Esophagus muscularis mucosa (tissue), 4 donors: ENCODE results near the gene SPIRE2. TPM values are rescaled to one million over a fixed set of nuclear protein-coding genes. Genes with fewer than 3 reads are reported as not detected.
A peak's percentile ranks its signal among the peaks of the same experiment; 100 is the strongest.

Source experiments
- DNase-seq: peaks from one replicate; pipeline ENCODE4 v3.0.0-alpha.2; 2017; ENCODE audit errors: extremely low spot score
- H3K27ac ChIP-seq, 4 donors: fragments of 200-600 bp; sonication (generic); replicated peaks in 1 of 4; 1 replicate in 3 of 4; 2 replicates in 1 of 4; pipeline ENCODE4 v1.5.1; 2016 to 2019; ENCODE audit warnings: mild to moderate bottlenecking in 1 of 4
- H3K27me3 ChIP-seq, 4 donors: fragments of 200-600 bp; sonication (generic); one replicate each; pipeline versions ENCODE4 v1.5.1 to v1.6.0; 2016 to 2019
- H3K36me3 ChIP-seq, 4 donors: fragments of 200-600 bp; sonication (generic); one replicate each; pipeline ENCODE4 v1.5.1; 2016 to 2019
- H3K4me1 ChIP-seq, 4 donors: fragments of 200-600 bp; sonication (generic); one replicate each; pipeline ENCODE4 v1.5.1; 2016 to 2019
- H3K4me3 ChIP-seq, 4 donors: fragments of 200-600 bp; sonication (generic); 1 replicate in 2 of 4; 2 replicates in 2 of 4; pipeline ENCODE4 v1.5.1; 2016 to 2019; ENCODE audit warnings: mild to moderate bottlenecking in 4 of 4, moderate library complexity in 1 of 4
- H3K9me3 ChIP-seq, 4 donors: fragments of 200-600 bp; sonication (generic); 1 replicate in 3 of 4; 2 replicates in 1 of 4; pipeline ENCODE4 v1.5.1; 2016 to 2019
- EP300 ChIP-seq: sonication (generic); formaldehyde crosslinking; IDR thresholded peaks from one replicate; pipeline ENCODE4 v1.6.1; 2017; ENCODE audit warnings: antibody characterized with exemption
- POLR2A ChIP-seq: fragments of 450-650 bp; IDR thresholded peaks from one replicate; pipeline ENCODE4 v1.6.1; 2017; ENCODE audit warnings: antibody characterized with exemption, moderate library complexity, mild to moderate bottlenecking, low read depth
- POLR2AphosphoS5 ChIP-seq, 2 donors: sonication (generic); formaldehyde crosslinking; IDR thresholded peaks; one replicate each; pipeline ENCODE4 v1.6.1; 2017; ENCODE audit warnings: antibody characterized with exemption in 2 of 2
- WGBS: methylation state at CpG from one replicate; pipeline ENCODE4 v1.1.5; 2018; 5-methylcytosine and 5-hydroxymethylcytosine counted together
- intact Hi-C: fragments of 100-400 bp; cut with DNase I; formaldehyde crosslinking; loops from one replicate; pipeline ENCODE4 v1.15.1; 2023
- total RNA-seq, 4 donors: library from RNA; depleted of rRNA; stranded (reverse); fragments of >200 nt; gene quantifications; one replicate each; pipeline versions ENCODE4 v1.1.0 to v1.2.1, GENCODE V29; 2016
- TF ChIP-seq, protein P1 (sequence below), 3 experiments: fragments of 200-600 bp in 2 of 3; fragments of 450-650 bp in 1 of 3; sonication (generic) in 2 of 3; IDR thresholded peaks; one replicate each; pipeline ENCODE4 v1.5.1; 2017 to 2019; ENCODE audit warnings: antibody characterized with exemption in 3 of 3, mild to moderate bottlenecking in 2 of 3, moderate library complexity in 1 of 3

Gene SPIRE2
- total RNA-seq, 4 donors from 2014 or later = 1.8 to 7.2 (median 4.2) TPM

DNA sequence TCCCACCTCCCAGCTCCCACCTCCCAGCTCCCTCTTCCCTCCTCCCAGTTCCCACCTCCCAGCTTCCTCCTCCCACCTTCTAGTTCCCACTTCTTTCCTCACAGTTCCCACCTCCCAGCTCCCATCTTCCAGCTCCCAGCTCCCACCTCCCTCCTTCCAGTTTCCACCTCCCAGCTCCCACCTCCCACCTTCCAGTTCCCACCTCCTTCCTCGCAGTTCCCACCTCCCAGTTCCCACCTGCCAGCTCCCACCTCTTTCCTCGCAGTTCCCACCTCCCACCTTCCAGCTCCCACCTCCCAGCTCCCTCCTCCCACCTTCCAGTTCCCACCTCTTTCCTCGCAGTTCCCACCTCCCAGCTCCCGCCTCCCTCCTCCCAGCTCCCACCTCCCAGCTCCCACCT, 80.0 kb downstream of the SPIRE2 start:
- TF ChIP-seq POLR2AphosphoS5 (IDR thresholded peaks at IDR 0.05) (no peak), POLR2A (no peak), EP300 (no peak)
- TF ChIP-seq, protein P1, sequence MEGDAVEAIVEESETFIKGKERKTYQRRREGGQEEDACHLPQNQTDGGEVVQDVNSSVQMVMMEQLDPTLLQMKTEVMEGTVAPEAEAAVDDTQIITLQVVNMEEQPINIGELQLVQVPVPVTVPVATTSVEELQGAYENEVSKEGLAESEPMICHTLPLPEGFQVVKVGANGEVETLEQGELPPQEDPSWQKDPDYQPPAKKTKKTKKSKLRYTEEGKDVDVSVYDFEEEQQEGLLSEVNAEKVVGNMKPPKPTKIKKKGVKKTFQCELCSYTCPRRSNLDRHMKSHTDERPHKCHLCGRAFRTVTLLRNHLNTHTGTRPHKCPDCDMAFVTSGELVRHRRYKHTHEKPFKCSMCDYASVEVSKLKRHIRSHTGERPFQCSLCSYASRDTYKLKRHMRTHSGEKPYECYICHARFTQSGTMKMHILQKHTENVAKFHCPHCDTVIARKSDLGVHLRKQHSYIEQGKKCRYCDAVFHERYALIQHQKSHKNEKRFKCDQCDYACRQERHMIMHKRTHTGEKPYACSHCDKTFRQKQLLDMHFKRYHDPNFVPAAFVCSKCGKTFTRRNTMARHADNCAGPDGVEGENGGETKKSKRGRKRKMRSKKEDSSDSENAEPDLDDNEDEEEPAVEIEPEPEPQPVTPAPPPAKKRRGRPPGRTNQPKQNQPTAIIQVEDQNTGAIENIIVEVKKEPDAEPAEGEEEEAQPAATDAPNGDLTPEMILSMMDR (IDR thresholded peaks at IDR 0.05) = no peak
- Histone ChIP-seq H3K4me1 (peaks cover 9 to 12% (median 11%) of the 10 kb centered on the region in 4 donors), H3K36me3 (peaks cover 36 to 95% (median 91%) of the 10 kb centered on the region in 4 donors), H3K4me3 (no peak overlapping the region), H3K9me3 (no peaks in the 10 kb centered on the region), H3K27ac (no peak overlapping the region), H3K27me3 (no peaks in the 10 kb centered on the region)
- 95% methylated on average over 4 of the region's 4 CpGs for WGBS
- DNase-seq = no peak
- intact Hi-C loops = no loop called here

DNA sequence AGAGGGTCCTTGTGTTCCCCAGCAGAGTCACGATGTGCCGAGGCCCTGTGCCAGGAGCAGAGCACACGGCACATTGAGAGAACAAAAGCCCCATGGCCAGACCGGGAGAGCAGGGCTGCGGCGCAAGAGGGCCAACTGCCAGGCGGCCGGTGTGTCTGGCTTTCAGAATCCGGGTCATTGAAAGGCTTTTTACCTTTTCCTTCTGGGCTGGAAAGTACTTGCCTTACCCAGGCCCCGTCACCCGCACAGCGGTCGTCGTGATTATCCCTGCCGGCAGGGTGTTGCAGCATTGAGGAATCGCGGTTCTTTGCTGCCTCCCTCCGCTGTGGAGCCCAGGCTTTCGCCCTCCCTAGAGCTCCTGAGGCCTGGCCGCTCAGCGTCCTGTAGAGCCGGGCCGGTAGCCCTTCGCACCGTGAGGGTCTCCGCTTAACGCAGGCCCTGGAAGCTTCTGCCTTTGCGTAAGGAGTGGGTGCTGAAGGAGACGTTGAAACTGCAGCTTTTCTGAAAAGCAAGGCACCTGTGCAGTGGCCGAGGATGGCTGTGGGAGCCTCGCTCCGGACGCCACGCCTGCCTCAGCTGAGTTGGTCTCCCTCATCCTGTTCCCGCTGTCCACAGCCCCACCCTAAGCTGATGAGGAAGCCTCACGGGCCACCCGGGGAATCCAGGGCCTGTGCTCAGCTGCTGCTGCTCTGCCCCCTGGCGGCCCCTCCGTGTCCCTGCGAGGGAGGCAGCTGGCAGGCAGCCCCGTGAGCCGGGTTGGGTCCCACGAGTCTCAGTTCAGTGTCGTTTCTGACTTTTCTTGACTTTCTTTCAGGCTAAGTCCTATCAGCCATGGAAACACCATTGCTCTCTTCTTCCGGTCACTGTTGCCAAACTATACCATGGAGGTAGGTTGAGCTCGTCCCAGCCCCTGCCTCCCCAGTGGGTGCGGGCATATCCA, 81.8 kb downstream of the SPIRE2 start:
- no peak for TF ChIP-seq POLR2A
- peak; percentile 61 to 72 for TF ChIP-seq POLR2AphosphoS5 (IDR thresholded peaks at IDR 0.05)
- TF ChIP-seq, protein P1 (IDR thresholded peaks at IDR 0.05) = peak; percentile 81 to 90 (median 81)
- H3K27me3 ChIP-seq = no peaks in the 10 kb centered on the region
- intact Hi-C loops = no loop called here
- 57% methylated on average over 43 of the region's 47 CpGs for WGBS
- DNase-seq = no peak
- H3K36me3 ChIP-seq = peaks cover 18 to 82% (median 77%) of the 10 kb centered on the region in 4 donors
- H3K27ac ChIP-seq = peak overlapping the region in 3 of 4 donors; percentile 8 to 66 (median 48)
- H3K9me3 ChIP-seq = no peaks in the 10 kb centered on the region
- peaks cover 9 to 12% (median 11%) of the 10 kb centered on the region in 4 donors for H3K4me1 ChIP-seq
- no peak overlapping the region for H3K4me3 ChIP-seq

DNA sequence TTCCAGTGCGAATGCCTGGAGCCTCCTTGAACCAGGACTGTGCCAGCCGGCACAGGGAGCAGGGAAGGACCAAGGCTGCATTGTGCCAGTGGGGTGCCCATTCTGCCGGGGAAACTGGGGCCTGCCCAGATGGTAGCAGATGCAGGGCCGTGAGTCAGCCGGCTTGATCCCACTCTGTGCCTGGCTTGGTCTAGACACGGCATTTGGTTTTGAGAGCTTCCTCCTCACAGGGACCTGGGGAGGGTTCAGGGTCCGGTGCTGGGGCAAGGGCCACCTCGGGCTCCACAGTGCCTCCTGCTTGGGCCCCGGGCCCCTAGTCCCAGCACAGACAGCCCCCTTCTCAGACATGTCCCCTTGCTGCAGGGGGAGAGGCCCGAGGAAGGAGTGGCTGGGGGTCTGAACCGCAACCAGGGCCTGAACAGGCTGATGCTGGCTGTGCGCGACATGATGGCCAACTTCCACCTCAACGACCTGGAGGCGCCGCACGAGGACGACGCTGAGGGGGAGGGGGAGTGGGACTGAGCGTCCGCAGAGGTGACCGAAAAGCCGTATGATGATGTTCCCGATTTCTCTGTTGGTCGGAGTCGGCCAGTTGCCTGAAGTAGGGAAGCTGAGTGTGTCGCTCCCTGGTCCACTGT, 82.6 kb downstream of the SPIRE2 start:
- Histone ChIP-seq H3K36me3 (peaks cover 12 to 74% (median 69%) of the 10 kb centered on the region in 4 donors), H3K27ac (peak overlapping the region in 1 of 4 donors; percentile 66)
- no peak for DNase-seq

DNA sequence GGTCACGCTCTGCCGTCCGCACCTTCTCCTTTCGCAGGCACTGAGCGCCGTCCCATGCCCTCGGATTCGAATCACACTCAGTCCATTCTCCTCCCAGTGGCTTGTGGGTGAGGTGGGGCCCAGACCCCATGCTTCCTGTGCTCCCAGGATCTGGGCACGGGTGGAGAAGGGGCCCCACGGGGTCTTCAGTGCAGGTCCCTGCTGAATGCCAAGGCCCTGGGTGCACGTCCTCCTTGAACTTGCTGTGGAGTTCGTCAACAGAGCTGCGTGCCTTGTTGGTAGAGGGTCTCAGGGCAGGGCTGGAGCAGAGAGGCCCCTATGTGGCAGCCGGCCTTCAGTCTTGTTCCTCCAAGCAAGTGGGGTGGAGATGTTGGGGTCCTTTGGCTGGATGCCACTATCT, 83.1 kb downstream of the SPIRE2 start:
- Histone ChIP-seq H3K4me1 (peaks cover 9 to 12% (median 11%) of the 10 kb centered on the region in 4 donors), H3K9me3 (no peaks in the 10 kb centered on the region), H3K36me3 (peaks cover 7 to 69% (median 63%) of the 10 kb centered on the region in 4 donors), H3K27ac (no peak overlapping the region), H3K27me3 (no peaks in the 10 kb centered on the region), H3K4me3 (no peak overlapping the region)
- no peak for DNase-seq
- TF ChIP-seq POLR2A = no peak
- WGBS = 91% methylated on average over 10 of the region's 14 CpGs
- intact Hi-C loops = no loop called here

More for the DNA sequence above, 82.6 kb downstream of the SPIRE2 start:
- intact Hi-C loops = no loop called here
- no peaks in the 10 kb centered on the region for H3K27me3 ChIP-seq
- peaks cover 9 to 12% (median 11%) of the 10 kb centered on the region in 4 donors for H3K4me1 ChIP-seq
- 91% methylated on average over 20 of the region's 27 CpGs for whole genome bisulfite sequencing
- TF ChIP-seq, protein P1 (IDR thresholded peaks at IDR 0.05) = no peak
- no peak for TF ChIP-seq EP300
- TF ChIP-seq POLR2AphosphoS5 (IDR thresholded peaks at IDR 0.05) = no peak
- no peaks in the 10 kb centered on the region for H3K9me3 ChIP-seq
- H3K4me3 ChIP-seq = no peak overlapping the region

DNA sequence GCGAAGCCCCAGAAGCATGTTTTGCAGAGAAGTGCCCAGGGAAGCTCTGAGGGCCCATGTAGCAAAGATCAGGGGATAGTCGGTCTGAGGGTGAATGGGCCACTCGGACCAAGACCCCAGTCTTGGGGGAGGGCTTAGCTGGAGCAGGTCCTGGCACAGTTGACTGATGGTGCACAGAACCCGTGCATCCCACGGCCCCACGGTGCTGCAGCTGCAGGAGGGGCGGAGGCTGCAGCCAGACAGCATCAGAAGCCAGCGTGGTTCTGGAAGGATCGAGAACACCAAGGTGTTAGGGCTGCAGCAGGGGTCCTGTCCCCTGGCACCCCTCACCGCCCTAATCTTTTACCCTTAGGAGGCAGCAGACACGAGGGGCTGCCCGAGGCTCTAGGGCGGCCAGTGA, 83.9 kb downstream of the SPIRE2 start:
- 80% methylated on average over 11 of the region's 13 CpGs for WGBS

More for the DNA sequence above, 83.9 kb downstream of the SPIRE2 start:
- H3K4me3 ChIP-seq = no peak overlapping the region
- TF ChIP-seq POLR2A (no peak), EP300 (no peak), POLR2AphosphoS5 (IDR thresholded peaks at IDR 0.05) (no peak)
- TF ChIP-seq, protein P1 (IDR thresholded peaks at IDR 0.05) = no peak
- no peaks in the 10 kb centered on the region for H3K27me3 ChIP-seq
- H3K27ac ChIP-seq = no peak overlapping the region
- H3K9me3 ChIP-seq = no peaks in the 10 kb centered on the region
- H3K36me3 ChIP-seq = peaks cover 0 to 61% (median 56%) of the 10 kb centered on the region in 4 donors
- no peak for DNase-seq
- intact Hi-C loops = no loop called here
- H3K4me1 ChIP-seq = peaks cover 9 to 13% (median 12%) of the 10 kb centered on the region in 4 donors
